Fibroblast of lung (primary cell): ENCODE data around the gene HMGN4. TPM values are rescaled to one million over a fixed set of nuclear protein-coding genes. Genes with fewer than 3 reads are reported as not detected.

Experiments
- DNase-seq, 2 donors: peaks; one replicate each; pipeline versions ENCODE4 v3.0.0 to v3.0.0-alpha.2; 2010; ENCODE audit warnings: low read depth in 2 of 2
- H2AFZ ChIP-seq: 2 replicates; pipeline ENCODE4 v1.5.1; 2012; ENCODE audit warnings: low read length, control low read depth, inconsistent platforms
- H3K27ac ChIP-seq: 2 replicates; pipeline ENCODE4 v1.5.1; 2011; ENCODE audit warnings: low read length, control low read depth; ENCODE audit not compliant: insufficient read depth
- H3K27me3 ChIP-seq: 2 replicates; pipeline ENCODE4 v1.5.1; 2011; ENCODE audit warnings: mild to moderate bottlenecking, low read length; ENCODE audit not compliant: control insufficient read depth, insufficient read depth
- H3K36me3 ChIP-seq: 2 replicates; pipeline ENCODE4 v1.5.1; 2011; ENCODE audit warnings: low read length; ENCODE audit not compliant: control insufficient read depth, insufficient read depth
- H3K4me1 ChIP-seq: 2 replicates; pipeline ENCODE4 v1.5.1; 2011; ENCODE audit warnings: low read length; ENCODE audit not compliant: control insufficient read depth, insufficient read depth; ENCODE audit errors: extremely low read depth
- H3K4me2 ChIP-seq: 2 replicates; pipeline ENCODE4 v1.5.1; 2011; ENCODE audit warnings: low read length, control low read depth; ENCODE audit not compliant: insufficient read depth; ENCODE audit errors: extremely low read depth
- H3K4me3 ChIP-seq, 4 experiments: fragments of 200-600 bp in 1 of 4; sonication (generic) in 1 of 4; replicated peaks in 1 of 4; 2 replicates each; pipeline ENCODE4 v1.5.1; 2011 to 2016; ENCODE audit warnings: low read length in 4 of 4, low read depth in 3 of 4, mild to moderate bottlenecking in 3 of 4, control low read depth in 2 of 4, inconsistent platforms in 1 of 4, mixed read lengths in 1 of 4; ENCODE audit not compliant: insufficient read depth in 1 of 4; ENCODE audit errors: control extremely low read depth in 1 of 4
- H3K79me2 ChIP-seq: 2 replicates; pipeline ENCODE4 v1.5.1; 2012; ENCODE audit warnings: mild to moderate bottlenecking, low read length, inconsistent platforms; ENCODE audit not compliant: control insufficient read depth, insufficient read depth
- H3K9ac ChIP-seq: 2 replicates; pipeline ENCODE4 v1.5.1; 2011; ENCODE audit warnings: mild to moderate bottlenecking, low read length, control low read depth; ENCODE audit not compliant: insufficient read depth
- H3K9me3 ChIP-seq: 2 replicates; pipeline ENCODE4 v1.5.1; 2012; ENCODE audit warnings: low read depth, low read length; ENCODE audit not compliant: control insufficient read depth, insufficient read depth
- H4K20me1 ChIP-seq: 2 replicates; pipeline ENCODE4 v1.5.1; 2011; ENCODE audit warnings: low read length; ENCODE audit not compliant: control insufficient read depth, insufficient read depth; ENCODE audit errors: extremely low read depth
- CTCF ChIP-seq, 2 donors: IDR thresholded peaks in 1 of 2; conservative IDR thresholded peaks in 1 of 2; 1 replicate in 1 of 2; 2 replicates in 1 of 2; pipeline ENCODE4 v1.5.1; 2011 to 2012; ENCODE audit warnings: low read length in 2 of 2, control low read depth in 1 of 2, inconsistent platforms in 1 of 2, low read depth in 1 of 2, mild to moderate bottlenecking in 1 of 2
- EZH2 ChIP-seq: IDR thresholded peaks from 2 replicates; pipeline ENCODE4 v1.5.1; 2012; ENCODE audit warnings: low read length, control low read depth, mild to moderate bottlenecking; ENCODE audit errors: missing control alignments
- polyA plus RNA-seq, 2 donors: library from polyadenylated mRNA; depleted of rRNA in 1 of 2; stranded (reverse) in 1 of 2; unstranded in 1 of 2; fragments of >200 nt; gene quantifications; 2 replicates each; pipeline ENCODE4 v1.2.1, GENCODE V29; 2011 to 2012; ENCODE audit warnings: missing spikeins in 1 of 2
- total RNA-seq: library from RNA; depleted of rRNA; stranded (reverse); fragments of >200 nt; gene quantifications from 2 replicates; pipeline ENCODE4 v1.2.1, GENCODE V29; 2014

HMGN4 gene
- total and polyA plus RNA-seq, 2 donors (not counting 1 experiment from before 2014, with no cell fraction given) = 74.9 to 111 TPM

- H3K9ac ChIP-seq = peak overlapping the region; percentile 41
- no peaks in the 10 kb centered on the region for H3K27me3 ChIP-seq
- no peaks in the 10 kb centered on the region for H3K9me3 ChIP-seq
- no peaks in the 10 kb centered on the region for H3K79me2 ChIP-seq
- no peaks in the 10 kb centered on the region for H4K20me1 ChIP-seq
- H3K4me2 ChIP-seq = peak overlapping the region; percentile 91
- H3K4me3 ChIP-seq = peak overlapping the region; percentile 66 to 86 (median 69)
- H3K27ac ChIP-seq = peak overlapping the region; percentile 69
- peak; percentile 90 to 91 for DNase-seq
- H3K36me3 ChIP-seq = no peaks in the 10 kb centered on the region
- H3K4me1 ChIP-seq = no peaks in the 10 kb centered on the region
- TF ChIP-seq CTCF (conservative IDR thresholded peaks at IDR 0.05 in 1 of 2, IDR thresholded peaks at IDR 0.05 in 1 of 2; ENCODE audit: low read depth in 1 of 2, low read length in 2 of 2) = no peak
- TF ChIP-seq EZH2 = no peak
- H2AFZ ChIP-seq = peak overlapping the region; percentile 64
These were observed 33.6 kb downstream of the HMGN4 start for GRCh38 chr6:26571592-26572296.

GRCh38 chr6:26575494-26575939 is 37.4 kb downstream of the HMGN4 start:
- no peak overlapping the region for H3K9ac ChIP-seq
- H3K4me1 ChIP-seq = no peaks in the 10 kb centered on the region
- no peaks in the 10 kb centered on the region for H3K9me3 ChIP-seq
- no peak overlapping the region for H3K4me3 ChIP-seq
- no peaks in the 10 kb centered on the region for H4K20me1 ChIP-seq
- H3K27ac ChIP-seq = no peak overlapping the region
- TF ChIP-seq EZH2 (no peak), CTCF (conservative IDR thresholded peaks at IDR 0.05 in 1 of 2, IDR thresholded peaks at IDR 0.05 in 1 of 2; ENCODE audit: low read depth in 1 of 2, low read length in 2 of 2) (no peak)
- peak in 1 of 2 donors; percentile 51 for DNase-seq
- H3K27me3 ChIP-seq = no peaks in the 10 kb centered on the region
- H3K79me2 ChIP-seq = no peaks in the 10 kb centered on the region
- no peaks in the 10 kb centered on the region for H3K36me3 ChIP-seq
- H3K4me2 ChIP-seq = no peak overlapping the region
- H2AFZ ChIP-seq = no peak overlapping the region

- H3K36me3 ChIP-seq = no peaks in the 10 kb centered on the region
- H3K4me1 ChIP-seq = no peaks in the 10 kb centered on the region
- H4K20me1 ChIP-seq = no peaks in the 10 kb centered on the region
- H3K4me3 ChIP-seq = peak overlapping the region; percentile 11 to 80 (median 36)
- H3K9ac ChIP-seq = no peak overlapping the region
- no peaks in the 10 kb centered on the region for H3K9me3 ChIP-seq
- H3K79me2 ChIP-seq = no peaks in the 10 kb centered on the region
- DNase-seq = no peak
- TF ChIP-seq CTCF (conservative IDR thresholded peaks at IDR 0.05 in 1 of 2, IDR thresholded peaks at IDR 0.05 in 1 of 2; ENCODE audit: low read depth in 1 of 2, low read length in 2 of 2) (no peak), EZH2 (no peak)
- H3K4me2 ChIP-seq = peak overlapping the region; percentile 48
- H3K27me3 ChIP-seq = no peaks in the 10 kb centered on the region
- H2AFZ ChIP-seq = peak overlapping the region; percentile 21
- H3K27ac ChIP-seq = no peak overlapping the region
These were observed 38.3 kb downstream of the HMGN4 start for GRCh38 chr6:26576407-26576843.
